Skeletal muscle satellite cell (primary cell): ENCODE data around the gene CDK19.

Source experiments
- H3K27me3 ChIP-seq: 2 replicates; pipeline ENCODE4 v1.7.0; 2013; ENCODE audit warnings: low read length; ENCODE audit not compliant: control insufficient read depth, insufficient read depth
- H3K36me3 ChIP-seq: 2 replicates; pipeline ENCODE4 v1.7.0; 2013; ENCODE audit warnings: mild to moderate bottlenecking, control low read depth, low read length; ENCODE audit not compliant: insufficient read depth
- H3K4me1 ChIP-seq: 2 replicates; pipeline ENCODE4 v1.7.0; 2013; ENCODE audit warnings: low read length; ENCODE audit not compliant: control insufficient read depth, insufficient read depth
- H3K4me2 ChIP-seq: 2 replicates; pipeline ENCODE4 v1.7.0; 2013; ENCODE audit warnings: mild to moderate bottlenecking, low read length
- H3K4me3 ChIP-seq: 2 replicates; pipeline ENCODE4 v1.7.0; 2013; ENCODE audit warnings: low read length
- H3K9ac ChIP-seq: 2 replicates; pipeline ENCODE4 v1.7.0; 2013; ENCODE audit warnings: mild to moderate bottlenecking, low read depth, low read length, moderate library complexity
- H3K9me3 ChIP-seq: replicated peaks from 2 replicates; pipeline ENCODE4 v1.7.0; 2013; ENCODE audit warnings: mild to moderate bottlenecking, control low read depth, low read length

Gene CDK19

GRCh38 chr6:110652520-110652919, 162.7 kb downstream of the CDK19 start:
- no peak overlapping the region for H3K4me3 ChIP-seq
- no peak overlapping the region for H3K9ac ChIP-seq
- H3K36me3 ChIP-seq = no peaks in the 10 kb centered on the region
- no peaks in the 10 kb centered on the region for H3K27me3 ChIP-seq
- H3K4me1 ChIP-seq = peaks cover 7% of the 10 kb centered on the region
- H3K9me3 ChIP-seq = no peaks in the 10 kb centered on the region
- no peak overlapping the region for H3K4me2 ChIP-seq

GRCh38 chr6:110650755-110651154, 164.5 kb downstream of the CDK19 start:
- Histone ChIP-seq H3K9ac (no peak overlapping the region), H3K27me3 (no peaks in the 10 kb centered on the region), H3K4me3 (no peak overlapping the region), H3K4me1 (peaks cover 7% of the 10 kb centered on the region), H3K4me2 (no peak overlapping the region), H3K36me3 (peaks cover 3% of the 10 kb centered on the region), H3K9me3 (no peaks in the 10 kb centered on the region)

GRCh38 chr6:110649704-110650103, 165.6 kb downstream of the CDK19 start:
- H3K27me3 ChIP-seq = no peaks in the 10 kb centered on the region
- peaks cover 7% of the 10 kb centered on the region for H3K4me1 ChIP-seq
- H3K36me3 ChIP-seq = peaks cover 9% of the 10 kb centered on the region
- H3K9me3 ChIP-seq = no peaks in the 10 kb centered on the region
- H3K4me3 ChIP-seq = no peak overlapping the region
- no peak overlapping the region for H3K4me2 ChIP-seq
- no peak overlapping the region for H3K9ac ChIP-seq

GRCh38 chr6:110646951-110647910, 168.0 kb downstream of the CDK19 start:
- Histone ChIP-seq H3K9me3 (no peaks in the 10 kb centered on the region), H3K4me3 (no peak overlapping the region), H3K4me1 (peaks cover 5% of the 10 kb centered on the region), H3K9ac (no peak overlapping the region), H3K4me2 (no peak overlapping the region), H3K36me3 (peaks cover 9% of the 10 kb centered on the region), H3K27me3 (no peaks in the 10 kb centered on the region)

- Histone ChIP-seq H3K36me3 (peaks cover 9% of the 10 kb centered on the region), H3K4me2 (no peak overlapping the region), H3K4me3 (no peak overlapping the region), H3K4me1 (peaks cover 5% of the 10 kb centered on the region), H3K9ac (no peak overlapping the region), H3K9me3 (no peaks in the 10 kb centered on the region), H3K27me3 (no peaks in the 10 kb centered on the region)
Measured at GRCh38 chr6:110646419-110646698, 168.9 kb downstream of the CDK19 start.

- H3K27me3 ChIP-seq = no peaks in the 10 kb centered on the region
Measured at GRCh38 chr6:110645685-110646418, 169.4 kb downstream of the CDK19 start.

GRCh38 chr6:110643175-110643574, 172.1 kb downstream of the CDK19 start:
- Histone ChIP-seq H3K9ac (no peak overlapping the region), H3K4me3 (no peak overlapping the region), H3K4me2 (no peak overlapping the region), H3K27me3 (no peaks in the 10 kb centered on the region), H3K4me1 (peaks cover 5% of the 10 kb centered on the region), H3K9me3 (no peaks in the 10 kb centered on the region), H3K36me3 (peaks cover 9% of the 10 kb centered on the region)

More at GRCh38 chr6:110645685-110646418, 169.4 kb downstream of the CDK19 start:
- Histone ChIP-seq H3K36me3 (peaks cover 9% of the 10 kb centered on the region), H3K9me3 (no peaks in the 10 kb centered on the region), H3K4me1 (peaks cover 5% of the 10 kb centered on the region), H3K4me3 (no peak overlapping the region), H3K4me2 (no peak overlapping the region), H3K9ac (no peak overlapping the region)

- Histone ChIP-seq H3K4me2 (no peak overlapping the region), H3K9me3 (no peaks in the 10 kb centered on the region), H3K27me3 (no peaks in the 10 kb centered on the region), H3K4me1 (peaks cover 5% of the 10 kb centered on the region), H3K4me3 (no peak overlapping the region), H3K36me3 (peaks cover 9% of the 10 kb centered on the region), H3K9ac (no peak overlapping the region)
Measured at GRCh38 chr6:110642711-110643110, 172.6 kb downstream of the CDK19 start.

- no peaks in the 10 kb centered on the region for H3K36me3 ChIP-seq
- no peak overlapping the region for H3K4me2 ChIP-seq
- H3K9me3 ChIP-seq = no peaks in the 10 kb centered on the region
- H3K4me1 ChIP-seq = no peaks in the 10 kb centered on the region
- no peak overlapping the region for H3K9ac ChIP-seq
- H3K27me3 ChIP-seq = no peaks in the 10 kb centered on the region
- no peak overlapping the region for H3K4me3 ChIP-seq
Measured at GRCh38 chr6:110636781-110637180, 178.5 kb downstream of the CDK19 start.

GRCh38 chr6:110635096-110635495, 180.2 kb downstream of the CDK19 start:
- no peak overlapping the region for H3K9ac ChIP-seq
- H3K9me3 ChIP-seq = no peaks in the 10 kb centered on the region
- no peaks in the 10 kb centered on the region for H3K4me1 ChIP-seq
- H3K4me2 ChIP-seq = no peak overlapping the region
- H3K27me3 ChIP-seq = no peaks in the 10 kb centered on the region
- no peaks in the 10 kb centered on the region for H3K36me3 ChIP-seq
- H3K4me3 ChIP-seq = no peak overlapping the region

- Histone ChIP-seq H3K4me2 (no peak overlapping the region), H3K36me3 (no peaks in the 10 kb centered on the region), H3K4me1 (peaks cover under 1% of the 10 kb centered on the region), H3K9me3 (no peaks in the 10 kb centered on the region), H3K4me3 (no peak overlapping the region), H3K9ac (no peak overlapping the region), H3K27me3 (no peaks in the 10 kb centered on the region)
Measured at GRCh38 chr6:110633731-110634213, 181.5 kb downstream of the CDK19 start.
